Mucosa of rectum (tissue), 2 donors: ENCODE data around the gene AGPS.

ENCODE experiments used
- H3K27ac ChIP-seq, 2 donors: one replicate each; pipeline ENCODE4 v1.7.0; 2013; ENCODE audit warnings: inconsistent platforms in 2 of 2, low read depth in 2 of 2, low read length in 2 of 2
- H3K27me3 ChIP-seq, 2 donors: one replicate each; pipeline ENCODE4 v1.7.0; 2013; ENCODE audit warnings: low read length in 2 of 2; ENCODE audit not compliant: control insufficient read depth in 2 of 2, insufficient read depth in 2 of 2
- H3K36me3 ChIP-seq, 2 donors: one replicate each; pipeline ENCODE4 v1.7.0; 2013; ENCODE audit warnings: low read length in 2 of 2; ENCODE audit not compliant: control insufficient read depth in 2 of 2, insufficient read depth in 2 of 2
- H3K4me1 ChIP-seq, 2 donors: one replicate each; pipeline ENCODE4 v1.7.0; 2013; ENCODE audit warnings: low read length in 2 of 2, mild to moderate bottlenecking in 1 of 2; ENCODE audit not compliant: control insufficient read depth in 2 of 2, insufficient read depth in 2 of 2
- H3K4me3 ChIP-seq, 2 donors: one replicate each; pipeline ENCODE4 v1.7.0; 2013; ENCODE audit warnings: low read length in 2 of 2
- H3K9ac ChIP-seq, 2 donors: one replicate each; pipeline ENCODE4 v1.7.0; 2013; ENCODE audit warnings: low read length in 2 of 2, low read depth in 1 of 2, mild to moderate bottlenecking in 1 of 2
- H3K9me3 ChIP-seq, 2 donors: one replicate each; pipeline ENCODE4 v1.7.0; 2013; ENCODE audit warnings: low read length in 2 of 2; ENCODE audit not compliant: control insufficient read depth in 2 of 2
- donor health status: healthy.
- donor health status: Normal muscosa, but diverticular disease.

The AGPS gene

DNA sequence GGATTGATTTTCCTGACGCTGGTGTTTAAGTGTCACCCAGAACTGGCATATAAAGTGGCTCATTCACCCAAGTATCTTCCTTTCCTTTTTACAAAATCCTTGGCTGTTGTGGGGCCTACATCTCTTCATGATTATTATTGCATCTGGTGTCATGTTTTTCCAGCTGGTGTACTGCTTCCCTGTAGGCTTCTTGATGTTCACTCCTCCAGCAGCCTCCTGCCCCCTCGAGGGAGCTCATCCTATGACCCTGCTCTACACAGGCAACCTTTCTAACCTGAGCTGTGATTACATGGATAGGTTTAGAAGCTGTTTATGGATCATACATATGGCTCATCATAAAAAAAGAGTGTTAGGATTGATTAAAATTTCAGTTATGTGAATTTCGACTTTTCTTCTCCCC, 12.4 kb upstream of the AGPS start:
- Histone ChIP-seq H3K4me1 (no peaks in the 10 kb centered on the region), H3K9me3 (no peaks in the 10 kb centered on the region), H3K36me3 (no peaks in the 10 kb centered on the region), H3K9ac (no peak overlapping the region), H3K27ac (no peak overlapping the region), H3K27me3 (no peaks in the 10 kb centered on the region), H3K4me3 (no peak overlapping the region)

DNA sequence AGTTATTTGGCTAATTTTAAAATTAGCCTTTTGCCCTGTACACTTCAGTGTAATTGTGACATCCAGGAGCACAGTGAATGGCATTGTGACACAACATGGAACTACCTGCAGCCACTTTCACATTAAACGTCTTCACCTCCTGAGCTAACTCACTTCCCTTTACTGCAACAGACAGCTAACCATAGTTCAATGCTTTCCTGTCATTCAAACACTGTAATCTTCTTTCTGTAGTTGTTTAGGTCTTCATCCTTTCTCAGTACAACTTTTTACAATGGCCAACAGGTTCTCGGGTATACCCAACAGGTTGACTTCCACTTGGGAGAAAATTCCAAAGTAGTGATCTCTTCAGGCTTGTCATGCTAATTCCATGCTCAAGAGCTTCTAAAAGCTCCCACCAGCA, 8.6 kb upstream of the AGPS start:
- H3K9ac ChIP-seq, result no peak overlapping the region
- no peaks in the 10 kb centered on the region for H3K36me3 ChIP-seq
- no peak overlapping the region for H3K27ac ChIP-seq
- no peaks in the 10 kb centered on the region for H3K9me3 ChIP-seq
- H3K4me1 ChIP-seq, result no peaks in the 10 kb centered on the region
- H3K4me3 ChIP-seq, result no peak overlapping the region
- no peaks in the 10 kb centered on the region for H3K27me3 ChIP-seq

GRCh38 chr2:177385151-177385550, 7.4 kb upstream of the AGPS start:
- Histone ChIP-seq H3K4me3 (no peak overlapping the region), H3K9me3 (no peaks in the 10 kb centered on the region), H3K4me1 (no peaks in the 10 kb centered on the region), H3K9ac (no peak overlapping the region), H3K27me3 (no peaks in the 10 kb centered on the region), H3K27ac (no peak overlapping the region), H3K36me3 (no peaks in the 10 kb centered on the region)

GRCh38 chr2:177391822-177392372, 676 bp upstream of the AGPS start:
- peak overlapping the region; percentile 48 to 82 for H3K9ac ChIP-seq
- no peaks in the 10 kb centered on the region for H3K27me3 ChIP-seq
- peak overlapping the region; percentile 78 to 83 for H3K27ac ChIP-seq
- peaks cover 9 to 24% of the 10 kb centered on the region in 2 donors for H3K4me1 ChIP-seq
- no peaks in the 10 kb centered on the region for H3K36me3 ChIP-seq
- H3K4me3 ChIP-seq, result peak overlapping the region; percentile 80 to 92
- no peaks in the 10 kb centered on the region for H3K9me3 ChIP-seq

DNA sequence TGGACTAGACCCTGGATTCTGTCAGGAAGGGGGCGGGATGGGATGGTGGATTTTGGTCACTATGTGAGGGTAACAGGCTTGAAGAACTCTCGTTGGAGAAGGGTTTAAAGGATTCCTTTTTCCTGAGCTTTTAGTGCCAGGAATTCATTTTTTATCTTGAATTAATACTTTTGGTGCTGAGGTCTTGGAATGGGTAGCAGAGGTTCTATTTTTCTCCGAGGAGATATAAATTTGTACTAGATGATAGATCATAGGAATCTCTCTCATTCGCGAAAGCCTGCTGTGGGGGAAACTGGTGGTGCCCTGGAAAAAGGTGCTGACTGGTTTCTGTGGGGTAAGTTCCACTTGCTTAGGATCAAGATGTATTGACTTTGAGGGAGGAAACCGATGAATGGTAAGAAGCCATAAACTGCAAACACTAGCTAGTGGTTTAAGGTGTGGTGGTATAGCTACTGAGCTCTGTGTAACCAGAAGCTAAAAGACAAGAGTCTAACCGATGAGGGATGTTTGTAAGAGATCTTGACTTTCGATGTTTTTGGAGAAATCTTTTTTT, 706 bp downstream of the AGPS start:
- H3K36me3 ChIP-seq, result no peaks in the 10 kb centered on the region
- peak overlapping the region; percentile 82 for H3K9ac ChIP-seq
- no peaks in the 10 kb centered on the region for H3K9me3 ChIP-seq
- no peaks in the 10 kb centered on the region for H3K27me3 ChIP-seq
- peak overlapping the region; percentile 78 to 83 for H3K27ac ChIP-seq
- H3K4me3 ChIP-seq, result peak overlapping the region; percentile 80 to 92
- peaks cover 14 to 28% of the 10 kb centered on the region in 2 donors for H3K4me1 ChIP-seq

GRCh38 chr2:177393824-177394593, 1.4 kb downstream of the AGPS start:
- H3K4me3 ChIP-seq, result peak overlapping the region; percentile 80 to 92
- peak overlapping the region in 1 of 2 donors; percentile 82 for H3K9ac ChIP-seq
- H3K27me3 ChIP-seq, result no peaks in the 10 kb centered on the region
- H3K9me3 ChIP-seq, result no peaks in the 10 kb centered on the region
- H3K27ac ChIP-seq, result no peak overlapping the region
- no peaks in the 10 kb centered on the region for H3K36me3 ChIP-seq
- H3K4me1 ChIP-seq, result peaks cover 14 to 30% of the 10 kb centered on the region in 2 donors

GRCh38 chr2:177394594-177394973, 2.0 kb downstream of the AGPS start:
- no peaks in the 10 kb centered on the region for H3K9me3 ChIP-seq
- H3K9ac ChIP-seq, result no peak overlapping the region
- no peaks in the 10 kb centered on the region for H3K27me3 ChIP-seq
- no peaks in the 10 kb centered on the region for H3K36me3 ChIP-seq
- no peak overlapping the region for H3K27ac ChIP-seq
- no peak overlapping the region for H3K4me3 ChIP-seq
- peaks cover 14 to 30% of the 10 kb centered on the region in 2 donors for H3K4me1 ChIP-seq

- Histone ChIP-seq H3K27me3 (no peaks in the 10 kb centered on the region), H3K36me3 (no peaks in the 10 kb centered on the region), H3K4me3 (no peak overlapping the region), H3K27ac (no peak overlapping the region), H3K9ac (no peak overlapping the region), H3K4me1 (peaks cover 14 to 30% of the 10 kb centered on the region in 2 donors), H3K9me3 (no peaks in the 10 kb centered on the region)
Measured at GRCh38 chr2:177395351-177396065, 2.9 kb downstream of the AGPS start.

GRCh38 chr2:177396703-177397460, 4.3 kb downstream of the AGPS start:
- peaks cover 14 to 29% of the 10 kb centered on the region in 2 donors for H3K4me1 ChIP-seq
- no peaks in the 10 kb centered on the region for H3K36me3 ChIP-seq
- peak overlapping the region; percentile 8 to 24 for H3K27ac ChIP-seq
- no peak overlapping the region for H3K9ac ChIP-seq
- H3K4me3 ChIP-seq, result no peak overlapping the region
- no peaks in the 10 kb centered on the region for H3K27me3 ChIP-seq
- H3K9me3 ChIP-seq, result no peaks in the 10 kb centered on the region
